ENCODE measurements around the gene SMPD3. TPM values are rescaled to one million over a fixed set of nuclear protein-coding genes. Genes with fewer than 3 reads are reported as not detected.
A peak's percentile ranks its signal among the peaks of the same experiment; 100 is the strongest.

The SMPD3 gene
- total RNA-seq, 1 donor from 2014 or later, result 85.4 TPM

GRCh38 chr16:68378436-68379415 lies 69.6 kb downstream of the SMPD3 start:
- H3K4me1 Mint-ChIP-seq (ENCODE audit: low read depth, unreplicated experiment), result peaks cover 27% of the 10 kb centered on the region
- peaks cover 9% of the 10 kb centered on the region for H3K27me3 Mint-ChIP-seq (ENCODE audit: unreplicated experiment)
- no peak for DNase-seq
- peaks cover 7% of the 10 kb centered on the region for H3K36me3 Mint-ChIP-seq (ENCODE audit: unreplicated experiment)
- H3K9me3 Mint-ChIP-seq (ENCODE audit: unreplicated experiment), result peaks cover 10% of the 10 kb centered on the region
- no peak overlapping the region for H3K27ac Mint-ChIP-seq (ENCODE audit: unreplicated experiment)
- peak overlapping the region; percentile 34 for H3K4me3 Mint-ChIP-seq (ENCODE audit: unreplicated experiment)
- TF ChIP-seq CTCF (IDR thresholded peaks at IDR 0.05; ENCODE audit: partially characterized antibody, unreplicated experiment), result no peak

- H3K4me1 Mint-ChIP-seq (ENCODE audit: low read depth, unreplicated experiment), result peaks cover 22% of the 10 kb centered on the region
- DNase-seq, result no peak
- peaks cover 8% of the 10 kb centered on the region for H3K9me3 Mint-ChIP-seq (ENCODE audit: unreplicated experiment)
- no peak for TF ChIP-seq CTCF (IDR thresholded peaks at IDR 0.05; ENCODE audit: partially characterized antibody, unreplicated experiment)
- H3K27me3 Mint-ChIP-seq (ENCODE audit: unreplicated experiment), result peaks cover 7% of the 10 kb centered on the region
- H3K27ac Mint-ChIP-seq (ENCODE audit: unreplicated experiment), result no peak overlapping the region
- peaks cover 7% of the 10 kb centered on the region for H3K36me3 Mint-ChIP-seq (ENCODE audit: unreplicated experiment)
- H3K4me3 Mint-ChIP-seq (ENCODE audit: unreplicated experiment), result no peak overlapping the region
Measured at GRCh38 chr16:68377667-68378393, 70.5 kb downstream of the SMPD3 start.

- DNase-seq, result no peak
- TF ChIP-seq CTCF (IDR thresholded peaks at IDR 0.05; ENCODE audit: partially characterized antibody, unreplicated experiment), result no peak
- no peak overlapping the region for H3K27ac Mint-ChIP-seq (ENCODE audit: unreplicated experiment)
- H3K27me3 Mint-ChIP-seq (ENCODE audit: unreplicated experiment), result peaks cover 7% of the 10 kb centered on the region
- no peak overlapping the region for H3K4me3 Mint-ChIP-seq (ENCODE audit: unreplicated experiment)
- peaks cover 7% of the 10 kb centered on the region for H3K36me3 Mint-ChIP-seq (ENCODE audit: unreplicated experiment)
- H3K9me3 Mint-ChIP-seq (ENCODE audit: unreplicated experiment), result peaks cover 8% of the 10 kb centered on the region
- peaks cover 22% of the 10 kb centered on the region for H3K4me1 Mint-ChIP-seq (ENCODE audit: low read depth, unreplicated experiment)
Measured at GRCh38 chr16:68377221-68377620, 71.1 kb downstream of the SMPD3 start.

- Mint-ChIP-seq H3K9me3 (ENCODE audit: unreplicated experiment) (peaks cover 5% of the 10 kb centered on the region), H3K27me3 (ENCODE audit: unreplicated experiment) (peaks cover 7% of the 10 kb centered on the region), H3K4me1 (ENCODE audit: low read depth, unreplicated experiment) (peaks cover 20% of the 10 kb centered on the region), H3K27ac (ENCODE audit: unreplicated experiment) (no peak overlapping the region), H3K4me3 (ENCODE audit: unreplicated experiment) (no peak overlapping the region), H3K36me3 (ENCODE audit: unreplicated experiment) (peaks cover 3% of the 10 kb centered on the region)
- no peak for DNase-seq
- no peak for TF ChIP-seq CTCF (IDR thresholded peaks at IDR 0.05; ENCODE audit: partially characterized antibody, unreplicated experiment)
Measured at GRCh38 chr16:68376590-68376989, 71.7 kb downstream of the SMPD3 start.

Data from glutamatergic neuron (in vitro differentiated cells).